Kasumi-1 (cell line): ENCODE measurements around the gene OR5A1.

Source experiments
- DNase-seq, 2 experiments: peaks; one replicate each; lab custom pipeline; 2025; lab: John Stamatoyannopoulos, UW

OR5A1 gene

GRCh38 chr11:59479906-59480305 is 43.6 kb downstream of the OR5A1 start:
- no peak for DNase-seq

- DNase-seq, result no peak
Observed at GRCh38 chr11:59480359-59480758, 44.1 kb downstream of the OR5A1 start.
